Skeletal muscle cell (primary cell): ENCODE data around the gene PPP1R3F.
"Not testable (repeated sequence)": the region's sequence is repeated elsewhere in the genome, so short reads cannot be mapped to it uniquely, and the experiment has no call there.

ENCODE experiments used
- DNase-seq: peaks from one replicate; pipeline ENCODE4 v3.0.0-alpha.2; 2010; ENCODE audit warnings: low read depth
- H3K4me3 ChIP-seq: 2 replicates; pipeline ENCODE4 v1.5.1; 2011; ENCODE audit warnings: low read depth, mild to moderate bottlenecking, control low read depth, low read length, moderate library complexity

The PPP1R3F gene

GRCh38 chrX:49269010-49269766, 405 bp upstream of the PPP1R3F start:
- peak overlapping the region; percentile 62 for H3K4me3 ChIP-seq
- peak; percentile 95 for DNase-seq

- DNase-seq, result no peak
- H3K4me3 ChIP-seq, result peak overlapping the region; percentile 62
Observed at GRCh38 chrX:49270249-49270921, 792 bp downstream of the PPP1R3F start.

DNA sequence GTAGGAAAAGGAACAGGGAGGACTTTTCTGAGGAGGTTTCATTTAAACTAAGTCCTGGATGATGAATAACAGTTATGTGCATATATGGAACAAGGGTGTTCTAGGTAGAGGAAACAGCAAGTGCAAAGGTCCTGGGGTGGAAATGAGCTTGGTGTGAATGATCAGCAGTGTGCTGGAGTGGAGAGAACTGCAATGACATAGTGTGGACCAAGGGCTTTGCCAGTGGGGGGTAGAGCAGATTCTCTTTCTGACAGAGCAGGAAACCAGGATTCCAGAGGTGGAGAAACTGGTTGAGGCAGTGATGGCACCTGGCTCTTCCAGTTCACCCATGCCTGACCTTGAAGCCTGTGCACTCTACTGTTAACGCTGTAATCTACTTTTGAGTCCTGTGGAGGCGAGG, 1.7 kb downstream of the PPP1R3F start:
- DNase-seq, result no peak
- no peak overlapping the region for H3K4me3 ChIP-seq

DNA sequence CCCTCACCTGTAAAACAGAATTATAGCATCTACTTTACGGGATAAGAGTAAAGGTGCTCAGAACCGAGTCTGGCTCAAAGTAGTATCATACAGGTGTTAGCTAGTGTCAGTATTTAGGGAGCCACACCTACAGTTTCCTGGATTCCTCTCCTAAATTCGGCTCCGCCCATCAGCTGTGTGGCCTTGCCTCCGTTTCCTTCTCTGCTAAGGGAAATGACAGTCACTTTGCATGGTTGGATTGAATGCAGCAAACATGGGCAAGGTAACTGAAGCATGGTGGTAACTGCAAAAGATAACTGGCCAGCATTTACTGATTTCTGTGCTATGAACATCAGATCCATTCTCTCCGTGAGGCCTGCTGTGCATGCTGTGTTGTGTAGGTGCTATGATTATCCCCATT, 2.8 kb downstream of the PPP1R3F start:
- DNase-seq, result no peak
- H3K4me3 ChIP-seq, result no peak overlapping the region

GRCh38 chrX:49273181-49273727, 3.7 kb downstream of the PPP1R3F start:
- DNase-seq, result no peak

DNA sequence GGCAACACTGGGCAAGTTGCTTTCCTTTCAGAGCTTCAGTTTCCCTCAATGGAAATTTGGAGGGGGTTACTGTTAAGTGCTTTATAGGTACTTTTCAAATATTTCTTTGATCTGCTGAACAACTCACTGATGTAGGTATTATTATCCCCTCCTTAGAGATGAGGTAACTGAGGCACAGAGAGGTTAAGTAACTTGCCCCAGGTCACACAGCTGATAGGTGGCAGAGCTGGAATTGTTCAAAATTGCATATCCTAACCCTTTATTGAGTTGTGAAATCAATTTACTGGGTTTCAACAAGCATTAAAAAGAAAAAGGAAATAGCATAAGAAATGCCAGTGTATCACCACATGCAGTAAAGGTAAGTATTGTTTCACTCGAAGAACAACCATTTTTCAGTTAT, 6.6 kb downstream of the PPP1R3F start:
- no peak overlapping the region for H3K4me3 ChIP-seq
- DNase-seq, result no peak

More at GRCh38 chrX:49273181-49273727, 3.7 kb downstream of the PPP1R3F start:
- H3K4me3 ChIP-seq, result no peak overlapping the region

DNA sequence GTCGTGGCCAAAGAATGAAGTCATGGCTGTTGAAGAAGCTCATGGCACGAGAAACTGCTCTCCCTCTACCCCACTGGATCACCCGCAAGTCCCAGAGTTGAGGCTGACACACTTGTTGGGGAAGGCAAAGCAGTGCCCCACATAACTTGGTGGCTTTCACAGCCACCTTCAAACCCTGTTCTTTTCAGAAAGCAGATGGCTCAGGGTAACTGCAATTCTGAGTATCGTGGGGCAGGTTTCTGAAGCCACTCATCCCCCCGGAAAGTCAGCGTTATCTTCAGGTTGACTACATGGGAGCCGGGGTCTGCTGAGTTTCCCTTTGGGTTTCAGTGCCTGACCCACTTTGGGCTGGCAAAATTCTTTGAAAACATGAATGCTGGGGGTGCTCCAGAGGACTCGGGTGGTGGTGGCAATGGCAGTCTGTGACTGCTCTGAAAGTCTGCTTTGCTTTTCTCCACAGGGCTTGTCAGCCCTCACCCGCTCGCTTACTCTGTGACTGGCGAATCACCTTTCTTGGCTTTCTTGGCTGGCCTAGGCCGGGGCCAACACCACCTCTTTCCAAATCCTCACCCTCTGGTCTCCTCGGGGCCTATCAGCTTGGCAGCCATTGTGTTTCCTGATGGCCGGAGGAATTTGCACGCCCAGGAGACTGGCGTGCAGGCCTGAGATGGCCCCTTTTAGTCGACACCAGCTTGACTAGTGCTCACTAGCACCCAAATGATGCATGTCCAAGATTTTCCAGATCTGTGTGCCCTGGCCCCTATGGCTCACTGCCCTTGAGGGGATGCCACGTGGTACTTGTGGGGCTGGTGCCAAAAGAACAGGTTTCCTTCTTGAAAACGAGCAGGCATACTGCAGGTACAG, 7.3 kb downstream of the PPP1R3F start:
- no peak overlapping the region for H3K4me3 ChIP-seq
- no peak for DNase-seq

GRCh38 chrX:49277535-49277830, 7.9 kb downstream of the PPP1R3F start:
- H3K4me3 ChIP-seq, result no peak overlapping the region
- DNase-seq, result no peak

DNA sequence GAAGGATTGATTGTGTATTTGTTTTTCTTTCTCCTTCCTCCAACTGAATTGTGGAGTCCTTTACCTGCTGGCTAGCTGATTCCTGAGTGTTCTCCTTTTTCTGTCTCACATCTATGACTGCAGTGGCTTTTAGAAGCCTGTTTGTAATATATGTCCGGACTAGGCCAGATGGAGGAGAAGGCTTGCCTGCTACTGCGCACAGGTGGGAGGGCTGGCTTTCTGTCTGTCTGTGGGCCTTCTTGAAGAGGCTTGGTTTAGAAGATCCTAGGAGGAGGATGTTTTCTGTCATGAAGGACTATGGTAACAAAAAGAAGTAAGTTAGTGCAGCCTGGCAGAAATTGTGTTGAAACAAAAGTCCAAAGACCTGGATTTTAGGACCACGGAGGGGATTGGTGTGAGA, 8.5 kb downstream of the PPP1R3F start:
- DNase-seq, result no peak

GRCh38 chrX:49282647-49283011, 13.0 kb downstream of the PPP1R3F start:
- no peak overlapping the region for H3K4me3 ChIP-seq
- DNase-seq, result no peak

More for the DNA sequence above, 8.5 kb downstream of the PPP1R3F start:
- no peak overlapping the region for H3K4me3 ChIP-seq

- H3K4me3 ChIP-seq, result no peak overlapping the region
- no peak for DNase-seq
Observed at GRCh38 chrX:49284212-49284611, 14.6 kb downstream of the PPP1R3F start.

GRCh38 chrX:49286136-49286535, 16.5 kb downstream of the PPP1R3F start:
- H3K4me3 ChIP-seq, result no peak overlapping the region
- DNase-seq, result no peak

DNA sequence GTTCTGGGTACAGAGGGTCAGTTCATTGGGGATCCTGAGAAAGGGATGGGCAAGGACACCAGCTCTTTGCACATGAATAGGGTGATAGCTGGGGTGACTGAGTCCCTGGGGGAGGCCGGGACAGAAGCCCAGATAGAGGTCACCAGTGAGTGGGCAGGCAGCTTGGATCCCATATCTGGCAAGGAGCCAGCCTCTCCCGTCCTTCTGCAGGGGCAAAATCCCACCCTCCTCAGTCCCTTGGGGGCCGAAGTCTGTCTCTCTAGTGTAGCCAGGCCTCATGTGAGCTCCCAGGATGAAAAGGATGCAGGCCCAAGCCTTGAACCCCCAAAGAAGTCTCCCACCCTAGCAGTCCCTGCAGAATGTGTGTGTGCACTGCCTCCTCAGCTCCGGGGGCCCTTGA, 17.0 kb downstream of the PPP1R3F start:
- no peak overlapping the region for H3K4me3 ChIP-seq
- no peak for DNase-seq

DNA sequence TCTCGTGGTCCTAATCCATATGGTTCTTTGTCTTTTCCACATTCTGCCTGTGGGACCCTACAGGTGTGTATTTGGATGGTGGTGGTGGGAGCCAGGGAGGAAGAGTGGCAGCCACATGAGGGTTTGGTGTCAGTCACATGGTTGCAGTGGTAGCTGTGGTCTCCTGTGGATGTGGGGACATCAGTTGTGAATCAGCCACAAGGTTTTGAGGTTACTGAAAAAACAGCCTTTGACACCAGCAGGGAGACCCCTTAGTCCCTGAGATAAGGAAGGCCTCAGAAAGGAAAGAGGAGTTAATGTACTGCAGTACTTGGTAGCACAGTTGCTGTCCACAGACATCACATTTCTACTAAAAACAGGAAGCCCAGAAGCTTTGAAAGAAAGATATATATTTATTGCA, 18.1 kb downstream of the PPP1R3F start:
- DNase-seq, result no peak
- no peak overlapping the region for H3K4me3 ChIP-seq

- no peak for DNase-seq
- H3K4me3 ChIP-seq, result no peak overlapping the region
Observed at GRCh38 chrX:49290215-49290614, 20.6 kb downstream of the PPP1R3F start.

DNA sequence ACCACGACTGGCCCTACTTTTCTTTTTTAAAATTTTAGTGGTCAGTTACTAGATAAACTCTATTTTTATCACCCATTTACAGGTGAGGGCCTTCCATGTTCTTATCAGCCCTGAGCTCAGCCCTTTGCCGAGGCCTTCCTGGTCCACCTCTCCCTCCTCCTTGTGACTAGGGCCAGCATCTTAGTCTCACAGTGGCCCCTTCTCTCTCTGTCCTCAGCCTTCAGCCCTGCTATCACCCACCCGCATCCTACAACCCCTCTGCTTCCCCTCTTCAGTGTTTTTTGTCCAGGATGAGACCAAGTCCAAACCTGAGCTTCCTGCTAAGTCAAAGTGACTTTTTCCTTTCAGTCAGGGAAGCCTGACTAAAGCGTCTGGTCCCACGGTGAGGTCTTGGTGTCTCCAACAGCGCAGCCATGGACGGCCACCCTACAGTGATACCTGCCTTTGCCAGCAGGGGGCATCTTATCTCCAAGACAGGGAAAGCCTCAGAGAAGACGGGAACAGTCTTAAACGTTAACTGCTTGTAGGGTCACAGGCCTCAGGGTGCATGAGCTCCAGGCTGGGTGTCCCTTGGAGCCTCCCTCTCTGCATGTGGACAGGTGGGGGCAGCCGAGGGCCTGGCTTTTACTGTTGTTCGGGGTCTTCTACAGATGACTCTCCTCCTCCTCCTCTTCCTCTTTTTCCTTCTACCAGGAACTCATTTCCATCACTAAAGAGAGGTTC, 22.2 kb downstream of the PPP1R3F start:
- no peak for DNase-seq
- no peak overlapping the region for H3K4me3 ChIP-seq

DNA sequence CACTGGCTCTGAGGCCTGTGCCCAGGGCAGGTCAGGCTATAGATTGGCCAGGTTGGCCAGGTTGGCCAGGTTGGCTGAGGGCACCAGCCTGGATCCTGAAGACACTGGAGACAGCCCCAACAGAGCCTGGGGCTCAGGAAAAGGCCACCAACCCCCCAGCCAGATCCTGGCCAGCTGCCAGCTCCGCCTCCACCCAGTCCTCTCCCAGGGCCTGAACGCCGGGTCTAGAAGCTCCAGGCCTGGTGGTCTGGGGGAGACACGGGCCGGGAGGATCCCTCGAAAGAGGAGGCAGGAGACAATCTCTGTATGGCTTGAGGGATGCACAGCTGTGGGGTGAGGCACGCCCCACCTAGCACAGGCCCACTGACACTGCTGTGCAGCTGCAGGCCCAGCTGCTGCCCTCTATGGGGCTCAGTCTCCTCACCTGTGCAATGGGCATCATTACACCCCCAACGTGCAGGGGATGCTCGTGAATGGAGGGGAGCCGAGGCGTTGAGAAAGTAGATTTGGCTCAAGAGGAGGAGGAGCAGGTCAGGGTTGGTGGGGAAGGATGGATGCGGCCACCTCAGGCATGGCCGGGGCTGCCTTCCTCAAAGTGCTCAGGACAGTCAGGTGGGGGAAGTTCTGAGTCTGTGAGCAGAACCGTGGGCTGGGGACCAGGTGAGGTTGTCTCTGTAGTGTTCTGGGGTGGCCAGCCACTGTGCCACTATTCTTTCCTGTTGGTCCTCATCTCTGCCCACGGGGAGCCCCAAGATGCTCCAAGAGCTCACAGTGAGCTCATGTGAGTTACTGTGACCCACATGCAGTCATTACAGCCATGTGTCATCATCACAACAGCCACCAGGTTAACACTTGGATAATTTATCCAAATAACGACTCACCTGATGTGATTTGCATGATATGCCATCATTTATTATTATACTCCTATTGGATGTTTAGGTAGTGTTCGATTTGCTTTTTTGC, 23.1 kb downstream of the PPP1R3F start:
- H3K4me3 ChIP-seq, result no peak overlapping the region
- DNase-seq, result no peak

DNA sequence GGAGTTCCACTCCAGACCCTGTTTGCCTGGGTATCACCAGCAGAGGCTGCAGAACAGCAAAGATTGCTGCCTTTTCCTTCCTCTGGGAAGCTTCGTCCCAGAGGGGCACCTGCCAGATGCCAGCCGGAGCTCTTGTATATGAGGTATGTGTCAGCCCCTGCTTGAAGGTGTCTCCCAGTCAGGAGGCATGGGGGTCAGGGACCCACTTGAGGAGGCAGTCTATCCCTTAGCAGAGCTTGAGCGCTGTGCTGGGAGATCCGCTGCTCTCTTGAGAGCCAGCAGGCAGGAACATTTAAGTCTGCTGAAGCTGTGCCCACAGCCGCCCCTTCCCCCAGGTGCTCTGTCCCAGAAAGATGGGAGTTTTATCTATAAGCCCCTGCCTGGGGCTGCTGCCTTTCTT, 29.7 kb downstream of the PPP1R3F start:
- H3K4me3 ChIP-seq, DNase-seq: not testable (repeated sequence)
